IMR-90 (cell line): ENCODE data around the gene SLC16A1. TPM values are rescaled to one million over a fixed set of nuclear protein-coding genes. Genes with fewer than 3 reads are reported as not detected.

Experiments
- ATAC-seq: fragments of 200-7000 bp; cut with Tn5 transposase; 2 replicates; pipeline ENCODE4 v1.9.1; 2020; ENCODE audit warnings: low read depth, mild to moderate bottlenecking, moderate library complexity
- BruUV-seq: library from RNA; stranded (reverse); fragments of 400-500 nt; replicated peaks from 2 replicates; lab custom pipeline; 2021; lab: Mats Ljungman, UMichigan
- CTCF ChIA-PET: fragments of 300-600 bp; formaldehyde crosslinking; extraction: SDS; loops from one replicate; lab custom pipeline; 2021; ENCODE audit warnings: antibody characterized with exemption; lab: Yijun Ruan, JAX
- POLR2A ChIA-PET: fragments of 300-600 bp; sonication (Branson Sonifier 250); formaldehyde crosslinking; loops from one replicate; lab custom pipeline; 2022; ENCODE audit warnings: antibody characterized with exemption; ENCODE audit not compliant: unreplicated experiment; lab: Charles Lee
- DNase-seq: peaks from one replicate; pipeline ENCODE4 v3.0.0; 2013
- H2AFZ ChIP-seq: replicated peaks from 2 replicates; pipeline ENCODE3; 2013; ENCODE audit warnings: low read length, mild to moderate bottlenecking; ENCODE audit not compliant: poor library complexity
- H2AK5ac ChIP-seq: 2 replicates; pipeline ENCODE4 v1.6.1; 2013; ENCODE audit warnings: low read depth, low read length, inconsistent platforms
- H2AK9ac ChIP-seq: replicated peaks from 2 replicates; pipeline ENCODE3; 2013; ENCODE audit warnings: mild to moderate bottlenecking, low read depth, low read length, moderate library complexity; ENCODE audit not compliant: poor library complexity
- H2BK120ac ChIP-seq: 2 replicates; pipeline ENCODE4 v1.6.1; 2013; ENCODE audit warnings: low read depth, low read length, inconsistent platforms
- H2BK15ac ChIP-seq: 3 replicates; pipeline ENCODE4 v1.6.1; 2013; ENCODE audit warnings: low read depth, low read length, inconsistent platforms
- H2BK20ac ChIP-seq: 2 replicates; pipeline ENCODE4 v1.6.1; 2013; ENCODE audit warnings: low read depth, mild to moderate bottlenecking, inconsistent platforms, low read length, moderate library complexity
- H2BK5ac ChIP-seq: 2 replicates; pipeline ENCODE4 v1.6.1; 2013; ENCODE audit warnings: mild to moderate bottlenecking, low read depth, low read length, inconsistent platforms; ENCODE audit not compliant: poor library complexity, severe bottlenecking
- H3K14ac ChIP-seq: replicated peaks from 2 replicates; pipeline ENCODE4 v1.6.1; 2013; ENCODE audit warnings: low read depth, low read length, inconsistent platforms
- H3K18ac ChIP-seq: 2 replicates; pipeline ENCODE4 v1.6.1; 2013; ENCODE audit warnings: low read depth, low read length, control low read depth
- H3K23ac ChIP-seq: 2 replicates; pipeline ENCODE4 v1.6.1; 2013; ENCODE audit warnings: low read depth, low read length, inconsistent platforms
- H3K27ac ChIP-seq: 2 replicates; pipeline ENCODE4 v1.5.1; 2013; ENCODE audit warnings: mild to moderate bottlenecking, control low read depth, low read length; ENCODE audit not compliant: insufficient read depth
- H3K27me3 ChIP-seq: 2 replicates; pipeline ENCODE4 v1.6.1; 2013; ENCODE audit warnings: low read length; ENCODE audit not compliant: control insufficient read depth, insufficient read depth
- H3K36me3 ChIP-seq: 2 replicates; pipeline ENCODE4 v1.6.1; 2013; ENCODE audit warnings: low read length, mixed read lengths; ENCODE audit not compliant: control insufficient read depth, insufficient read depth
- H3K4ac ChIP-seq: 2 replicates; pipeline ENCODE4 v1.6.1; 2013; ENCODE audit warnings: low read depth, low read length, inconsistent platforms
- H3K4me1 ChIP-seq: 2 replicates; pipeline ENCODE4 v1.6.1; 2013; ENCODE audit warnings: low read length, mixed read lengths; ENCODE audit not compliant: control insufficient read depth, insufficient read depth
- H3K4me2 ChIP-seq: 2 replicates; pipeline ENCODE4 v1.6.1; 2013; ENCODE audit warnings: low read depth, mild to moderate bottlenecking, control low read depth, low read length, moderate library complexity
- H3K4me3 ChIP-seq: 2 replicates; pipeline ENCODE4 v1.5.1; 2013; ENCODE audit warnings: low read depth, mild to moderate bottlenecking, control low read depth, low read length, moderate library complexity; ENCODE audit not compliant: insufficient read depth
- H3K56ac ChIP-seq: 2 replicates; pipeline ENCODE4 v1.6.1; 2013; ENCODE audit warnings: low read length, inconsistent platforms; ENCODE audit not compliant: insufficient read depth; ENCODE audit errors: extremely low read depth
- H3K79me1 ChIP-seq, 2 experiments: 2 replicates each; pipeline ENCODE4 v1.6.1; 2013; ENCODE audit warnings: low read length in 2 of 2, inconsistent platforms in 1 of 2, low read depth in 1 of 2
- H3K9ac ChIP-seq: 2 replicates; pipeline ENCODE4 v1.6.1; 2013; ENCODE audit warnings: low read depth, low read length, control low read depth
- H3K9me1 ChIP-seq: 2 replicates; pipeline ENCODE4 v1.6.1; 2013; ENCODE audit warnings: low read length, inconsistent platforms; ENCODE audit not compliant: insufficient read depth
- H3K9me3 ChIP-seq: 2 replicates; pipeline ENCODE4 v1.6.1; 2013; ENCODE audit warnings: low read length; ENCODE audit not compliant: control insufficient read depth, insufficient read depth
- H4K20me1 ChIP-seq: 2 replicates; pipeline ENCODE4 v1.6.1; 2013; ENCODE audit warnings: low read length, inconsistent platforms; ENCODE audit not compliant: insufficient read depth
- H4K5ac ChIP-seq: 2 replicates; pipeline ENCODE4 v1.6.1; 2013; ENCODE audit warnings: mild to moderate bottlenecking, low read depth, low read length, control low read depth
- H4K8ac ChIP-seq, 2 experiments: 2 replicates each; pipeline ENCODE4 v1.6.1; 2013; ENCODE audit warnings: low read depth in 2 of 2, low read length in 2 of 2, control low read depth in 1 of 2, inconsistent platforms in 1 of 2
- H4K91ac ChIP-seq: 2 replicates; pipeline ENCODE4 v1.6.1; 2013; ENCODE audit warnings: low read depth, low read length, inconsistent platforms; ENCODE audit not compliant: insufficient read depth
- BHLHE40 ChIP-seq: fragments of 150-350 bp; IDR thresholded peaks from 2 replicates; pipeline ENCODE4 v1.6.1; 2016; ENCODE audit warnings: mild to moderate bottlenecking, low read depth, low read length
- MXI1 ChIP-seq: IDR thresholded peaks from 2 replicates; pipeline ENCODE4 v1.6.1; 2012; ENCODE audit warnings: low read depth, mild to moderate bottlenecking, low read length, moderate library complexity, borderline replicate concordance
- WGBS, 2 experiments: methylation state at CpG; one replicate each; pipeline versions ENCODE4 v1.1.5 to v1.1.7; 2013; ENCODE audit warnings: missing lambda C conversion rate in 2 of 2; ENCODE audit not compliant: insufficient read length in 1 of 2; ENCODE audit errors: extremely low coverage in 2 of 2; 5-methylcytosine and 5-hydroxymethylcytosine counted together
- dilution Hi-C: fragments of 300-500 bp; cut with HindIII; formaldehyde crosslinking; loops from one replicate; pipeline ENCODE4 v1.14.3; 2018; ENCODE audit warnings: low sequenced_read_pairs; ENCODE audit not compliant: unreplicated experiment
- in situ Hi-C: fragments of 300-500 bp; cut with MboI; formaldehyde crosslinking; loops from 3 replicates; pipeline ENCODE4 v1.14.3; 2019; ENCODE audit warnings: low sequenced_read_pairs, inconsistent platforms, mixed read lengths
- intact Hi-C: fragments of 100-400 bp; cut with micrococcal nuclease; formaldehyde crosslinking; loops from 2 replicates; pipeline ENCODE4 v1.10.0; 2022
- polyA plus RNA-seq, 3 experiments: library from polyadenylated mRNA; depleted of rRNA; stranded (reverse); fragments of >200 nt; gene quantifications; 2 replicates each; pipeline ENCODE4 v1.2.3, GENCODE V29; 2012; ENCODE audit warnings: low replicate concordance in 1 of 3
- total RNA-seq: library from RNA; depleted of rRNA; stranded (reverse); fragments of >200 nt; gene quantifications from 2 replicates; pipeline ENCODE4 v1.2.3, GENCODE V29; 2012

Gene SLC16A1
- total and polyA plus RNA-seq, 2 of the 4 experiments (the other 2 are of a cell fraction): 32.9 to 156 TPM

DNA sequence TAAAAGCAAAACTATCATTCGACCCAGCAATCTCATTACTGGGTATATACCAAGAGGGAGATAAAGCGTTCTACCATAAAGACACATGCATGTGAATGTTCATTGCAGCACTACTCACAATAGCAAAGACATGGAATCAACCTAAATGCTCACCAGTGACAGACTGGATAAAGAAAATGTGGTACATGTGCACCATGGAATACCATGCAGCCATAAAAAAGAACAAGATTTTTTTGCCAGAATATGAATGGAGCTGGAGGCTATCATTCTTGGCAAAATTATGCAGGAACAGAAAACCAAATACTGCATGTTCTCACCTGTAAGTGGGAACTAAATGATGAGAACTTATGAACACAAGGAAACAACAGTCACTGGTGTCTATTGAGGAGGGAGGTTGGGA is 79.7 kb downstream of the SLC16A1 start:
- no peak overlapping the region for H2BK20ac ChIP-seq
- no peak overlapping the region for H3K56ac ChIP-seq
- H3K18ac ChIP-seq: no peak overlapping the region
- no peak overlapping the region for H3K4ac ChIP-seq
- no peaks in the 10 kb centered on the region for H3K36me3 ChIP-seq
- no peak overlapping the region for H3K9ac ChIP-seq
- H3K4me3 ChIP-seq: no peak overlapping the region
- H4K20me1 ChIP-seq: no peaks in the 10 kb centered on the region
- DNase-seq (no peak), ATAC-seq (no peak)
- H3K4me2 ChIP-seq: no peak overlapping the region
- dilution Hi-C loops: no loop called here
- ChIA-PET POLR2A (interaction anchor here (0.6 kb wide), 1 partner anchor 985 kb away, joined by 3 read pairs; no protein-coding TSS in a partner anchor), CTCF (no interaction called here)
- no TSS peak for BruUV-seq
- no peaks in the 10 kb centered on the region; the same call in 1 of the 2 replicates for H3K9me1 ChIP-seq
- no peak overlapping the region for H3K23ac ChIP-seq
- peaks cover 3% of the 10 kb centered on the region; the same call in 1 of the 2 replicates for H3K4me1 ChIP-seq
- H2AK9ac ChIP-seq: no peak overlapping the region
- H3K9me3 ChIP-seq: no peaks in the 10 kb centered on the region
- no peaks in the 10 kb centered on the region for H3K79me1 ChIP-seq
- in situ Hi-C loops: no loop called here
- no peak overlapping the region for H2AK5ac ChIP-seq
- no peak overlapping the region for H2BK5ac ChIP-seq
- no peak overlapping the region for H2AFZ ChIP-seq
- H3K27ac ChIP-seq: no peak overlapping the region
- TF ChIP-seq BHLHE40 (no peak), MXI1 (no peak)
- peaks cover 5% of the 10 kb centered on the region for H3K27me3 ChIP-seq
- no peak overlapping the region for H4K91ac ChIP-seq
- H2BK120ac ChIP-seq: no peak overlapping the region
- WGBS, 2 experiments: no CpG with 5 or more reads among the region's 2 CpGs
- no peak overlapping the region for H3K14ac ChIP-seq
- H4K5ac ChIP-seq: no peak overlapping the region
- intact Hi-C loops: no loop called here
- no peak overlapping the region for H2BK15ac ChIP-seq
- no peak overlapping the region for H4K8ac ChIP-seq
